22Rv1 (cell line): ENCODE results near the gene TRIM63.

Experiments
- H3K27ac ChIP-seq: fragments of 450-650 bp; 2 replicates; pipeline ENCODE4 v1.5.1; 2017
- CTCF ChIP-seq: fragments of 450-650 bp; IDR thresholded peaks from 2 replicates; pipeline ENCODE4 v1.5.1; 2017; ENCODE audit warnings: mild to moderate bottlenecking
- ZFX ChIP-seq: fragments of 450-650 bp; IDR thresholded peaks from 2 replicates; pipeline ENCODE4 v1.6.1; 2017; ENCODE audit warnings: antibody characterized with exemption, borderline replicate concordance

TRIM63 gene

DNA sequence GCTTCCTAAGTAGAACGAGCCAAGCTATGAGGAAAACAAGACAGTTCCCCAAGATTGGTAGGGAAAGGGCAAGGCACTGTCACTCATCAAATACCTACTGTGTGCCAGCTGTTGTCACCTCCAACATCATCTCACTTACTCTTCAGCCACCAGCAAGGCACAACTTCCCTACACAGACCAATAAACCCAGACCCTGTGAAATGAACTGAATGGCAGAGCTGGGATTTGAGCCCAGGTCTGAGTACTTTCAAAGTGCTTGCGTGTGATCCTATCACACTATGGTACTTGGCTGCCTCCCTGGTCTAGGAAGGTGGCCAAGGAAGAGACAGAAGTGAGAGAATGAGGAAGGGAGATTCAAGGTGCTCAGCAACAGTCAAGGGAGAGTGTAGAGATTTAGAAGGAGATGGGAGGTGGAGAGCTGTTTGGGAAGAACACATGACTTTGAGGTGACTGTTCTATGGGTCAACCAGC lies 16.7 kb upstream of the TRIM63 start:
- TF ChIP-seq ZFX, result no peak
- no peak for TF ChIP-seq CTCF
- no peak overlapping the region for H3K27ac ChIP-seq

DNA sequence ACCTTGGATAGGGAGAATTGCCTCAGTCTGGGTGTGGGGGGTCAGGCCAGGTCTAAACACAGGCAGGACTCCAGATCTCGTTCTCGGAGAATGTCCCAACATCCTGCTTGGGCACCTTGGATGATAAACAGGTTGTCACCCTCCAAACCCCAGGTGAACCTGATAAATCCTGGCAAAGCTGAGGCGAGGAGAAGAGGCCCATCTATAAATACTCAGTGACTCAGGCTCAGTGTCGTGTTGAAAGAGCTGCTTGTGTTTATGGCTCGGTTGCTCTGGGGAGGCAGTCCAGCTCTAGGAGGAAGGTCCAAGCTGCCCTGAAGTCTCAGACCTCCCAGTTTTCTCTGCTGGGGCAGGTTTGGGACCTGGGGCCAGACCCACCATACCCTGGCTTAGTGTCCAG lies 15.8 kb upstream of the TRIM63 start:
- H3K27ac ChIP-seq, result no peak overlapping the region

GRCh38 chr1:26082020-26082350 lies 14.6 kb upstream of the TRIM63 start:
- TF ChIP-seq ZFX, result no peak
- no peak for TF ChIP-seq CTCF
- no peak overlapping the region for H3K27ac ChIP-seq

More for the DNA sequence above, 15.8 kb upstream of the TRIM63 start:
- TF ChIP-seq CTCF (no peak), ZFX (no peak)

DNA sequence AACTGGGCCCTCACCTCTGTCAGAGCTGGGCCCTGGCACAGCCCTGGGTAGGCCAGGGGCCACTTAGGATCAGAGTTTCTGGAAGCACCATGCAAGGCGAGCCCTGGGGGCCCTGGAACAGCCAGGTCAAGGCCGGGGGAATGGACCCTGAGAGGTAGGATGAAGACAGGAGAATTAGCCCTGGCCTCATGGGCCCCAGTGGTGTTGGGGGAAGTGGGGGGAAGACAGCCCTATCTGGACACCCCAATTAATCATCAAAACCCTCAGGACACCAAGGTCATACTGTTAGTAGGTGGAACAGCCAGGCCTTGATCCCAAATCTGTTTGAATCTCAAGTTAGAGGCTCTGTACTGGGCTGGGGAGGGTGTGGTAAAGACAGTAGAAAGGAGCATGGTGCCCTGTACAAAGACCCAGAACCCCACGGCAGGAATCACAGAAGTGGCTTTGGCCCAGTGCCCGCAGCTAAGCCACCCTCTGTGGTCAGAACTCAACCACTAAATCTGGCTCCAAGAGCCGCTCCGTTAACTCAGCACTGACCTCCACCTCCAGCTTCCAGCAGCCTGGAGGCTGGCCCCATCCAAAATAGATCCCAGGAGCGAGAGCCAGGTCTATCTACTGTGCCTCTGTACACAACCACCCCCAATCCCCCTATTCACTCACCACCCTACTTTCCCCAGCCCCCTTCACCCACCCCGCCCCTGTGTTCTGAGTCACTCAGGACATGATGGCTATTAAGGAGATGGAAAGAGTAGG lies 14.0 kb upstream of the TRIM63 start:
- TF ChIP-seq CTCF, result no peak
- TF ChIP-seq ZFX, result no peak
- H3K27ac ChIP-seq, result no peak overlapping the region

DNA sequence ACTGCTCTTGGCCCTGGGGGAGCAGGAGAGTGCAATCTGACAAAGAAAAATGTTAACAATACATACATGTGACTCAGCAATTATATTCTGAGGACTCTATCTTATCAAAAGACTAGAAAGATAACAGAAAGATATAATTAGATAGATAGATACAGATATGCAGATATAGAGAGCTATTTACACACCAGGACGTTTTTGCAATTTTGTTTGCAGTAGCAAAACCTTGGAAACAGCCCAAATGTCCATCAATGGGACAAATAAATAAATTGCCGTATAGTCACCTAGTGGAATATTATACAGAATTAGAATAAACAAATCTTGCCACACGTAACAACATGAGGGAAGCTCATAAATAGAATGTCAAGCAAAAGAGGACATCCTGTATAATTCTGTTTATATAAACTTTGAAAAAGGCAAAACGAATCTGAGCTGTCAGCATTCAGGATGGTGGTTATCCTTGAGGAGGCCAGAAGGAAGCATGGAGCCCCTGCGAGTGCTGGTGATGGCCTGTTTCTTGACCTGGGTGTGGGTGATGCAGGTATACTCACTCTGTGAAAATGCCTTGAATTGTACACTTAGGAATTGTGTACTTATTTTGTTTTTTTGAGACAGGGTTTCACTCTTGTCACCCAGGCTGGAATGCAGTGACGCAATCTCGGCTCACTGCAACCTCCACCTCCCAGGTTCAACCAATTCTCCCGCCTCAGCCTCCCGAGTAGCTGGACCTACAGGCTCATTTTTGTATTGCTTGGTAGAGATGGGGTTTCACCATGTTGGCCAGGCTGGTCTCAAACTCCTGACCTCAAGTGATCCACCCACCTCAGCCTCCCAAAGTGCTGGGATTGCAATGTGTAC lies 12.8 kb upstream of the TRIM63 start:
- no peak for TF ChIP-seq ZFX
- TF ChIP-seq CTCF, result no peak
- 0 out of 2 replicates have a peak overlapping the region, but pooled peaks have one; percentile 26 for H3K27ac ChIP-seq

DNA sequence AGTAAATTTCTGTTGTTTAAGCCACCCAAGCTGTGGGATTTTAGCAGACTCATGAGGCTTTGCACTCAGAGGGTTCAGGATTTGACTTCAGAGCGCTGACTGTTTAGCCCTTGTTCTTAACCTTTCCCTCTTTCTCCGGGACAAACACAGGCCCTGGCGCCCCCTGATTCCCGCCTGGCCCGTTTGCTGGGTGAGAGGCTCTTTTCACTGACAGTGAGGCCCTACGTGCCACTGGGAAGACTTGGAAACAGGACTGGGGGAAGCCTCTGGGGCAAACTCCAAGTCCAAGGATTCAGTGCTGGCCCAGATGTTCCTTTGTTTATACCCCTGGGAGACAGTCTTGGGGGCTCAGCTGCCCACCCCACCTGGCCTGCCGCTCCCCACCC lies 11.7 kb upstream of the TRIM63 start:
- no peak overlapping the region for H3K27ac ChIP-seq

More for the DNA sequence above, 11.7 kb upstream of the TRIM63 start:
- TF ChIP-seq CTCF, result no peak
- TF ChIP-seq ZFX, result no peak
